Coronary artery (tissue), 2 donors: Measurements from ENCODE around the gene NFE2L3.

Experiments used
- DNase-seq: peaks from one replicate; pipeline ENCODE4 v3.0.0-alpha.2; 2017; ENCODE audit warnings: low spot score
- H3K27ac ChIP-seq, 2 donors: fragments of 200-600 bp; sonication (generic); one replicate each; pipeline ENCODE4 v1.5.1; 2016 to 2019
- H3K4me3 ChIP-seq: fragments of 200-600 bp; sonication (generic); 2 replicates; pipeline ENCODE4 v1.5.1; 2016; ENCODE audit warnings: mild to moderate bottlenecking, moderate library complexity
- TF ChIP-seq, protein P1 (sequence below): fragments of 200-600 bp; sonication (generic); IDR thresholded peaks from one replicate; pipeline ENCODE4 v1.5.1; 2019; ENCODE audit warnings: antibody characterized with exemption

The NFE2L3 gene

DNA sequence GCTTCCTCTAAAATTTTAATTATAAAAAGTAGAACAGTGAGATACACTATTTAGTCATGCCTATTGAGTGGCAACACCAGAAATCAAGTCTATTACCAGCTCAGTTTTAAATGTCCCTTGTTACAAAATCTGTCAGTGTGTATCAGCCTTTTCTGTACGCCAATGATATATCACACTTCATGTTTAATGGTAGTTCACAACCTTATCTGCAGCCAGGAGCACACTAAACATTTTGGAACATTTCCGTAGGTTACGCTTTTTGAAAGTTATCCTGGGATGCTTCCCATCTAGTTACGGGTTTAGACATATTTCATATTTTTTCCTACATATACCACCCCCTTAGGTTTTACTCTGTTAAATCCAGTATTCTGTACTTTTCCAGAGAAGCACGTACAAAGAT, 43.2 kb downstream of the NFE2L3 start:
- no peak for DNase-seq
- no peak overlapping the region for H3K27ac ChIP-seq
- H3K4me3 ChIP-seq = peak overlapping the region; percentile 89
- TF ChIP-seq, protein P1, sequence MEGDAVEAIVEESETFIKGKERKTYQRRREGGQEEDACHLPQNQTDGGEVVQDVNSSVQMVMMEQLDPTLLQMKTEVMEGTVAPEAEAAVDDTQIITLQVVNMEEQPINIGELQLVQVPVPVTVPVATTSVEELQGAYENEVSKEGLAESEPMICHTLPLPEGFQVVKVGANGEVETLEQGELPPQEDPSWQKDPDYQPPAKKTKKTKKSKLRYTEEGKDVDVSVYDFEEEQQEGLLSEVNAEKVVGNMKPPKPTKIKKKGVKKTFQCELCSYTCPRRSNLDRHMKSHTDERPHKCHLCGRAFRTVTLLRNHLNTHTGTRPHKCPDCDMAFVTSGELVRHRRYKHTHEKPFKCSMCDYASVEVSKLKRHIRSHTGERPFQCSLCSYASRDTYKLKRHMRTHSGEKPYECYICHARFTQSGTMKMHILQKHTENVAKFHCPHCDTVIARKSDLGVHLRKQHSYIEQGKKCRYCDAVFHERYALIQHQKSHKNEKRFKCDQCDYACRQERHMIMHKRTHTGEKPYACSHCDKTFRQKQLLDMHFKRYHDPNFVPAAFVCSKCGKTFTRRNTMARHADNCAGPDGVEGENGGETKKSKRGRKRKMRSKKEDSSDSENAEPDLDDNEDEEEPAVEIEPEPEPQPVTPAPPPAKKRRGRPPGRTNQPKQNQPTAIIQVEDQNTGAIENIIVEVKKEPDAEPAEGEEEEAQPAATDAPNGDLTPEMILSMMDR = no peak

DNA sequence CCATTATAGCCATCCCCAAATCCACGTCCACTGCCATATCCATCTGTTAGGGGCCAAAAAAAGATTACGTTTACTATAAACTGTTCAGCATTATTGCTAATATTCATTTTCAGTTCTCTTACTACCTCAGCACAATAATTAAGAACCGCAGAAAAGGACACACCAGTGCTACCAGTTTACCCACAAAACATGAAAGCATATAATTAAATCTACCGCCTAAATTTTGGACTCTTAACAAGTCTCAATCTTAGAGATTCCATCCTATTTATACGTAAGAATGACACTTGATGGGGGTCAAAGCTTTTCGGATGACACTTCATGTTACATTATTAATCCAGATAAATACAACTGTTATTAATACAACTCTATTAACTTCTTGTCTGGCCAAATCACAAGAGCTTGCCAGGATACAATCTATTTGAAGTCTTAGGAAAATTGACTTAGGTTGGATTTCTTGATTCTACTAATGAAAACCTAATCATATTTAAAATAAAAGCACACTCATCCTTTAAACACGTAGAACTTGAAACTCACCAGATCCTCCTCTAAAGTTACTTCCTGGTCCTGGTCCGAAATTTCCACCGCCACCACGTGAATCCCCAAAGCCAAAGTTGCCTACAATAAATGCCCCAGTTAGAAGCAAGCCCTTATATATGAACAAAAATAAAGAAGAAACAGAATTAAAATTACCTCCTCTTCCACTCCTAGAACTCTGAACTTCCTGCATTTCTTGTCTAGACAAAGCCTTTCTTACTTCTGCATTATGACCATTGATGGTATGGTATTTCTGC, 44.1 kb downstream of the NFE2L3 start:
- Histone ChIP-seq H3K4me3 (peak overlapping the region; percentile 89), H3K27ac (peak overlapping the region in 1 of 2 donors; percentile 5)

DNA sequence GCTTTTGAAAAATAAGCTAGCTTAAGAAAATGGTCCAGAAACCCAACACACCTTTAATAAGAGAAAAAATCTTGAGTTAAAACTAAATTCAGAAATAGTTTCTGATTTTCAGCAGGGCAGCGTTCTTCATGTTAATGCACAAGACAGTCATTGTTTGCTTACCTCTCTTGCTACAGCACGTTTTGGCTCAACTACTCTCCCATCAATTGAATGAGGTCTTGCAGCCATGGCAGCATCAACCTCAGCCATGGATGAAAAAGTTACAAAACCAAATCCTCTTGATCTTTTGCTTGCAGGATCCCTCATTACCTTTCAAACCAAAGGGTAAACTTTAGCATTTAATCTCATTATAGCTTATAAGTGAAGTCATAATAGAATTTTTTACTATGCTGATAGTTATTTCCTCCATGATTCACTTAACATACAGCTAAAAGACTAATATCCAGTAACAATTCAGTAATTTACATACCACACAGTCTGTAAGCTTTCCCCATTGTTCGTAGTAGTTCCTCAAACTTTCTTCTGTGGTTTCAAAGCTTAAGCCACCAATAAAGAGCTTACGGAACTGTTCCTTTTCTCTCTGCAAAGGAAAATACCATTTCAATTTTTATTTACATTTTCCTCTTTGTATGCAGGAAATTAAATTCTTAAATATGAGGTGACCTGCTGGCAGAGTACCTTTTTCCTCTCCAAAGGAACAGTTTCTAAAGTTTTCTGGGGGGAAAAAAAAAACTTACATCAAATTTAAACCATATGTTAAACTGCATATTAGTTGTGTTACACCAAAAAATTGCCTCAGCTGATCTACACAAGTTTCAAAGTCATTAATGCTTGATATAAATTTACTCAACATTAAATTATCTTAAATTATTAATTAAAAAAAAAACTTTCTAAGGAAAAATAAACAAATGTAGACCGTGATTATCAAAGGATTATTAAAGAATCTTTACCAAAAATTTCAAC, 45.4 kb downstream of the NFE2L3 start:
- peak overlapping the region; percentile 89 for H3K4me3 ChIP-seq
- H3K27ac ChIP-seq = peak overlapping the region in 1 of 2 donors; percentile 100
- no peak for DNase-seq
- TF ChIP-seq, protein P1 = no peak

More for the DNA sequence above, 44.1 kb downstream of the NFE2L3 start:
- DNase-seq = no peak
- TF ChIP-seq, protein P1 = no peak

DNA sequence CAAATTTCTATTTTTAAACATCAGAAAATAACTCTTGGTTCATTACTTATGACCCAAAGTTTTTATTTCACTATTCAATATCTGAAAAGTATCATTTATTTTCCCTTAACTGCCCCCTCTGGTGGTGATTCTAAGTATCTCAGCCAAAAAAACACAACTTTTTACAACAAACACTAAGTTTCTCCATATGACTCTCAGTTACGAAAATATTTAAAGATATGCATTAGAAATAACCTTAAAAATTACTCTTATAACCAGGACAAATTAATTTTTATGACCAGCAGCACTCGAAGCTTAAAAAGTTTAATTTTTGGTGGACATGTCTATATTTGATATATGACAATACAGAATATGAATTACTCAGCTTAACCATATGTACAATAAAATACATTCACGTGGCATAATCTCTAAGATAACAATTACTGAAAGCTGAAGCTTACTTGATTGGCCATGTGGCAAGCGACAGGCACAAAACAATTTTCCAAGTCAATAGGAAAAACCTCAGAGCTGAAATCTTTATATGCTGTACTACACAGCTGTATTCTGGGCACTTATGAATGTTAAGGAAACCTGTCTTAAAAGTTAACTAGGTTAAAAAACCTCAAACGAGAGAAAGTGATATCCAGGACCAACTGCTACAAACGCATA, 46.3 kb downstream of the NFE2L3 start:
- no peak for DNase-seq
- TF ChIP-seq, protein P1 = no peak
- H3K27ac ChIP-seq = peak overlapping the region; percentile 98 to 100
- H3K4me3 ChIP-seq = peak overlapping the region; percentile 89

DNA sequence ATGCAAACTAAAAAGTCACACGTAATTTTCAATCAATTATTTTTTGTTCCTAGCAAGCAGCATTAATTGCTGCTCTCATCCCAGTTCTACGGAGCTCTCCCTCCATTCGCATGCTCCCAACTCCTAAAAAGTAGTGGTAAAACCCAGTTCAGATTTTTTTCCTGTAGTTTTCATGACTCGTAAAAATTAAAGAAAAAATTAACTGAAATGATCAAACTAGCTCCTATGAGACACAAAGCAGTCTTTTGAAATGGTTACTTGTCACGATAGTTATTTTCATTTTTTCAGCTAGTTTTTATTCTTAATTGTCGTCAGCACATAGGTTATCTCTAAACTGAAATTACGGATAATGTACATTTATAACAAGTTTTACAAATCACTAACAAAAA, 46.8 kb downstream of the NFE2L3 start:
- Histone ChIP-seq H3K4me3 (peak overlapping the region; percentile 89), H3K27ac (peak overlapping the region; percentile 98 to 100)
- no peak for DNase-seq
- TF ChIP-seq, protein P1 = no peak

DNA sequence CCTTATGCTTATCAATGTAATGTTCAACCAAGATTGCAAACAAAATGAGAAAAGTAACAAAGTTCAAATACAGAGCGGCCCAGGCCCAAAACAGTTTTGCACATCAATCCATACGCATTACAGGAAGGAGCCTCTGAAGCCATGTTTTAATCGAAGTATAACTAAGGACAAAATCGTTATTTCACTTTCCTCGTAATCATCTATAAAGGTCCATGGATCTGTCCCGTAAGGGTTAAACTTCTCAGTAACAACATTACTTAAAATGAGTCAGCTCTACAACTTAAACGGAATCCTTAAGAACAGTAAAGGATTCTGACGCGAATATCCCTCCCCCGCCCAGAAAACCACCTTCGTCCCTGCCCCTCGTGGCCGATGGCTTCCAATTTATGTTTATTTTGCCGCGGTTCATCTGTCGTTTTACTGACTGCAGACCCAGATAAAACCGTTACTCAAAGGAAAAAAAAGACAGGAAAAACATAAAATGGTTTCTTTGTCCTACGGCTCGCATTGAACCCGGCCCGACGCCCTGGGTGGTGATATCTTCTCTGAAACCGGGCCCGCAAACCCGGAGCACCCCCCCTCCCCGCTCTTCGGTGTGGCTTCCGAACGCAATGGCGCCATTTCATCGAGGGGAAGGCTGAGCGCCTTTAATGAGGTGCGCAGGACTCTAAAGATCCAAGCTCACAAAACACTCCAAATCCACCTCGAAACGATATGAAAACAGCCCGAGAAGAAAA, 47.5 kb downstream of the NFE2L3 start:
- Histone ChIP-seq H3K27ac (peak overlapping the region; percentile 98 to 100), H3K4me3 (peak overlapping the region; percentile 89)
- DNase-seq = peak; percentile 81
- TF ChIP-seq, protein P1 = no peak
